DMS153 (cell line): Measurements from ENCODE around the gene RHBDF2.

Source experiments
- DNase-seq: peaks from one replicate; lab custom pipeline; 2025; lab: John Stamatoyannopoulos, UW

Gene RHBDF2

GRCh38 chr17:76461765-76462555 is 39.3 kb downstream of the RHBDF2 start:
- DNase-seq = no peak

DNA sequence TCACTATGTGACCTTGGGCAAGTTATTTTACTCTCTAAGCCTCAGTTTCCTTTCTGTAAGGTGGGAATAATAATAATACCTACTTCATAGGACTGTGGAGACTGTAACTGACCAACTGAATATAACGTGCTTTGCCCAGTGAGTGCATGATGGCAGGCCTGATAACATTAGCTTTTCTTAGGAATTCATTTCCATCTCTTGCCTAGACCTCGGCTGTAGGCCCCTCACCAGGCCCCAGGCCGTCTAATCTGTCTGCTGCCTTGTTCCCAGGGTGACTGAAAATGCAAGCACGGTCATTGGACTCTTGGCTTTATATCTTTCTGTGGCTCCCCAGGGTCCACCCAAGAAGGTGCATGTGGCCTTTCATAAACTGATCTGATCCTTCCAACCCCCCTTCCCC is 41.5 kb downstream of the RHBDF2 start:
- no peak for DNase-seq

GRCh38 chr17:76458580-76459490 is 42.4 kb downstream of the RHBDF2 start:
- peak; percentile 22 for DNase-seq

DNA sequence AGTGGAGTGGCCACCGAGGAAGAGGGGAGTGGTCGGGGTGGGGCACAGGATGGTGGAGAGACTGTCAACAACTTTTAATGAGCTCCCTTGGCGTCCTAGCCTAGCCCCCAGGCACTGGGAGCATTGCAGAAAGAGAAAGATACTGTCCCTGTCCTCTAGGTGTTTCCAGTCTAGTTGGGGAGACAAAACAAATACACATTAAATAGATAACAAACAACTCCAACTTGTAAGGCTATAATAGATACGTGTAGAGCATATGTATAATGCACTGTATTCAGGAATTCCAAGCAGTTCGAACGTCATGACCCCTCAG is 47.8 kb downstream of the RHBDF2 start:
- no peak for DNase-seq

- DNase-seq = peak; percentile 66
Measured at GRCh38 chr17:76452660-76453430, 48.4 kb downstream of the RHBDF2 start, which contains the start of gene UBE2O. UBE2O (minus strand) TSS chr17:76453152; CDS start chr17:76453141, 11 bp downstream.

DNA sequence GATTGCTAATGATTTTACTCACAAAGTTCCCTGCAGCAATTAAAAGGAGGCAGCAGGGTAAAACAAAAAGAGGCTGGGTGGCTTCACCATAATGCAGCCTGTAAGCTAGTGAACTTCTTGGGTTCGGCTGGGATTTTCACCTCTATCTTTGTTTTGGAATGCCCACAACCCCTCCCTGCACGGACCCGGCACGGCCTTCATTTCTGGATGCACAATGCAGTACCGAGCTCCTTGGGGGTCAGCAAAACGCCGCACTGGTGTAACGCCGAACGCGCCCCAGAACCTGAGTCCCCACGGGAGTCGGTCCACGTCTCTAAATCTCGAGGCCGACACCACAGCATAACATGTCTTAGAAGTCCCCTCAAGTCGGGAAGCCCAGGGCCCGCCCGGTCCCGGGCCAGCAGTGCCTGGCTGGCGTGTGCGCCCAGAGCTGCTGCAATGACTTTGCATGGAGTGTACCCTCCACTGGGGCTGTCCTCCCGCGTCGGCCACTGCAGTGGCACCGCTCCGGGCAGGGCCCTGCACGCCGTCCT is 49.0 kb downstream of the RHBDF2 start:
- no peak for DNase-seq

GRCh38 chr17:76451506-76451905 is 49.7 kb downstream of the RHBDF2 start:
- no peak for DNase-seq

GRCh38 chr17:76449126-76449525 is 52.1 kb downstream of the RHBDF2 start:
- no peak for DNase-seq

GRCh38 chr17:76447931-76448652 is 53.1 kb downstream of the RHBDF2 start:
- no peak for DNase-seq

- DNase-seq = no peak
Measured at GRCh38 chr17:76446449-76447231, 54.6 kb downstream of the RHBDF2 start.

DNA sequence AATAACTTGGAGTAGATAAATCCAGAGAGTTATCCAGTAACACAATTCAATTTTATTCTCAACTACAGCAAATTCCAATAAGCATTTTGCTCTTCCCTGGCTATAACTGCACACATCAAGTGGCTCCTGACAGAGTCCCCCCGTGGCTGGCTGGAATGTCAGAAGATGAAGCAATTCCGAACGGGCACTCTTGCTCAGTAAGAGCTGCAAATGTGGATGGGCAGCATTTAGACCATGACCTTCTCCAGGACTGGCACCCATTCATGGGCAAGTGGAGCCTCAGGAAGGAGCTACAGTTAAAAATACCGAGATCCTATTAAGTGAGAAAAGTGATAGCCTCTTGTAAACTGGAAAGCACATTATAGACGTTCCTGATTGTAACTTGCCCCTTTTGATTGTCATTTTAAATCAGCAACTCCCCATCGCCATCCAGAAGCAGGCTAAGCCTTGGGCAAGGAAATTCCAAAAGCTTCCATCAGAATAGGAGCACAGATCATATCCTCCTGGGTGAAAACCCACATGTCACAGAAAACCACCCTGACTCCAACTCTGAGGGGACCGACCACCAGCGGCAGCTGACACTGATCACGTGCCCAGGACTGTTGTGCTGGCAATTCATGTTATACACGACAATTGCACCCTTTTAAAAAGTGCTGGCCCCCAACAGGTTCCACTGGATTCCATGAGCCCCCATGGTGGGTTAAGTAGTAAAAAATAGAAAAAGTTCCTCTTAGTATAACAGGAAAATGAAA is 55.4 kb downstream of the RHBDF2 start:
- no peak for DNase-seq

DNA sequence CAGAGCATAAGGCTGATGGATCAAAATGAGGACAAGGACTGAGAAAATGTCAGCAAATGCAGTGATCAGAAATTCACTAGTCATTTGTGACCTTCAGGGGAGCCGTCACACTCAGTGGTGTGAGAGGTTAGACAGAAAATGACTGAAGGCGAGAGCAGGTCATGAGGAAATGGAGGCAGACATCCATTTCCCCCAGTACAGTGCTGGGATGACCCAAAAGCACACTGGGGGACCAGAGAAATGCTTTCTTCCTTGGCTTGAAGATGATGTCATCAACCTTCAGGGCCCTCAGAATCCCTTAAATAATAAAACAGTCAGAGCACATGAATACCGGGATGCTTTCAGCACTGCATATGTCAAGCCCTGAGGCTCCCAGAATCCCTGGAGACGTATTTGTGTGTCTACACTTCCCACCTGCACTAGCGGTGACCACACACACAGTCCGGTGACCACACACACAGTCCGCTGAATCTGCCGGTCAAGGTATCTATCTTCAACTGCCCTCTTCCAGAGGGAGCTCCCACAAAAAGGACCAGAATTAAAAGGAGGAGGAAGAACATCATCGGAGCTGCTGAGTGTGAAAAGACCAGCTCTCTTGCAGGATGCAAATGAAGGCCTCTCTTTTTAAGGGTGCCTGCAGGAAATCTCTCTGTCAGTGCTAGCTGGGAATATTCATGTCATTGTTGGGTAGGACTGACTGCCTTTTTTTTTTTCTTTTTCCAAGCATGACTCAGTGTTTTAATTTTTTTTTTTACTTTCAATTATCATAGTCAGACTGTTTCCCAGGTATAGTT is 56.5 kb downstream of the RHBDF2 start:
- no peak for DNase-seq

- DNase-seq = no peak
Measured at GRCh38 chr17:76442341-76443338, 58.6 kb downstream of the RHBDF2 start.

- DNase-seq = no peak
Measured at GRCh38 chr17:76441686-76442340, 59.4 kb downstream of the RHBDF2 start.

GRCh38 chr17:76440751-76441362 is 60.4 kb downstream of the RHBDF2 start:
- no peak for DNase-seq

DNA sequence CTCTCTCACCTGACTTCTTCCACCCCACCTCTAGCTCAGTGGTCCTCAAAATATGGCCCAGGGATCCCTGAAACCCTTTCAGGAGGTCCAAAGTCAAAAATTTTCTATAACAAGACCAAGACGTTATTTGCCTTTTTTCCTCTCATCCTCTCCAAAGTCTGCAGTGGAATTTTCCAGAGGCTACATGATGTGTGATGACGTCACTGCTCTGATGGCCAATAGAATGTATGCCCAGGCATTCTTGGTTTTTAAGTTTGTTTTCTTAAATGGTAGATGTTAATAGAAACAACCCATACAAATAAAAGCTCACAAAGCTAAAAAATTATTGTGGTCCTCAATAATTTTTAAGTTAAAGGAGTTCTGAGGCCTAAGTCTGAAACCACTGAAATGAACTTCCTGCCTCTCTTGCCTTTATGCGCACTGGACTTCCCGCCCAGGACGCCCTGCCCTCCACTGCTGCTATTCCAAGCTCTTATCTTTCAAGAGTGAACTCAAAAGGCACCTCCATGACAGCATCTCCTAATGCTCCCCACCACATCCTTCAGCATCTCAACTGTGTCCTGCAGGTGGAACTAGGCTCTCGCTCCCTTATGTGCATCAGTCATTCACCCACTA is 61.8 kb downstream of the RHBDF2 start:
- DNase-seq = no peak
